ENCODE measurements around the gene POLR1A.

The POLR1A gene

DNA sequence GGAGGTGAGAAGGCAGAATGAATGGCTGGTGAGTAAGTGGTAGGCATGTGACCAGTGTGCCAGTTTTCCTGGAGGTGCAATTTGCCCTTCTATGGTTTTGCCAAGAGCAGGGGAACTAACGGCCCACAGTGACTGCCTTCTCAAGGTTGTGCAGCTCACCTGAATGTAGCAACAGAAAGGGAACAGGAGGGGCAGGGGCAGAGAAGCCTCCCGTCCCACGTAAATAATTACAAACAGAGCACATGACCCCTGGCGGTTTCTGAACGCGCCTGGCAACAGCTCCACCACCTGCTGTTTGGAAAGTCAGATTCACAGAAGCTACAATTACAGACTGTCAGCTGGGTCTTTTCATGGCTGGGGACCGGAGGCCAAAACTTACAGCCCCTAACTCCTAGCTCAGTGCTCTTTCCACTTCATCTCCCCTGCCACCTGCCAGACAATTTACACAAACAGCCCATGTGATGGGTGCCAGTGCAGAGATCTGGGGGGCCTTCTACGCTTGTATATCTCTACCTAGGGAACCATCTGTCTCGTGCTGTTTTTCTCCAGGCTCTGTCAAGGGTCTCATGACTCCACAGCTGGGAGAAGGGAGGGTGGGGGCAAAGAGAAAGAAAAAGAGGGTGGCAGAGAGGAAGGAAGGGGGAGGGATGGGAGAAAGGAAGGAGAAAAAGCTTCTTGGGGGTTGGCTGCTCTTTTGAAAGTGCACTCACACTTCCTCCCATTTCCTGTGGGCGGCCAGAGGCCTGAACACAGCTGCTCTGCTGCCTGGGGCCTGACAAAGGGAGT lies 69.6 kb downstream of the POLR1A start:
- DNase-seq (ENCODE audit: low read depth) = no peak
- TF ChIP-seq, protein P1, sequence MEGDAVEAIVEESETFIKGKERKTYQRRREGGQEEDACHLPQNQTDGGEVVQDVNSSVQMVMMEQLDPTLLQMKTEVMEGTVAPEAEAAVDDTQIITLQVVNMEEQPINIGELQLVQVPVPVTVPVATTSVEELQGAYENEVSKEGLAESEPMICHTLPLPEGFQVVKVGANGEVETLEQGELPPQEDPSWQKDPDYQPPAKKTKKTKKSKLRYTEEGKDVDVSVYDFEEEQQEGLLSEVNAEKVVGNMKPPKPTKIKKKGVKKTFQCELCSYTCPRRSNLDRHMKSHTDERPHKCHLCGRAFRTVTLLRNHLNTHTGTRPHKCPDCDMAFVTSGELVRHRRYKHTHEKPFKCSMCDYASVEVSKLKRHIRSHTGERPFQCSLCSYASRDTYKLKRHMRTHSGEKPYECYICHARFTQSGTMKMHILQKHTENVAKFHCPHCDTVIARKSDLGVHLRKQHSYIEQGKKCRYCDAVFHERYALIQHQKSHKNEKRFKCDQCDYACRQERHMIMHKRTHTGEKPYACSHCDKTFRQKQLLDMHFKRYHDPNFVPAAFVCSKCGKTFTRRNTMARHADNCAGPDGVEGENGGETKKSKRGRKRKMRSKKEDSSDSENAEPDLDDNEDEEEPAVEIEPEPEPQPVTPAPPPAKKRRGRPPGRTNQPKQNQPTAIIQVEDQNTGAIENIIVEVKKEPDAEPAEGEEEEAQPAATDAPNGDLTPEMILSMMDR (IDR thresholded peaks at IDR 0.05; ENCODE audit: control insufficient read depth, extremely low read depth, insufficient read depth) = no peak

DNA sequence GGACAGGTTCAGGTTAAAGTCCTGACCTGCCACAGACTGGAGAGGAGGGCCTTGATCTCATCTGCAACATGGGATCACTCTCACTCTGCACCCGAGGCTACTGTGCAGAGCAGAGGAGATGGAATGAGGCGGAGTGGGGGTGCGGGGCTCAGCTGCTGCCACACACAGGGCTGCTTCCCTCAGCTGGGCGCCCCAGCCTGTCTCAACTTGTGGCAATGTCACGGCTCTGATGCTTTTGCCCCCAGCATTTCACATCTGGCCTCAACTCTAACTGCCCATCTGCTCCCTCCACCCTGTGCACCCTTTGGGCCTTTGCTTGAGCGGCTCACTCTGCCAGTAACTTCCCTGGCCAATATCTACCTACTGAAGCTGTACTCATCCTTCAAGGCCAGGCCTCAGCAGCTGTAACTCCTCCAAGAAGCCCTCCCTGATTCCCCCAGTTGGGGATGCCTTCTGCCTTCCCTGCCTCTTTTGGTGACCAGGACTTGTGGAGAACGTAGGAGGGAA lies 70.3 kb downstream of the POLR1A start:
- H3K4me3 ChIP-seq (ENCODE audit: low read depth, low read length) = no peak overlapping the region
- no peak for DNase-seq (ENCODE audit: low read depth)
- TF ChIP-seq, protein P1 (IDR thresholded peaks at IDR 0.05; ENCODE audit: control insufficient read depth, extremely low read depth, insufficient read depth) = no peak

More for the DNA sequence above, 69.6 kb downstream of the POLR1A start:
- no peak overlapping the region for H3K4me3 ChIP-seq (ENCODE audit: low read depth, low read length)

DNA sequence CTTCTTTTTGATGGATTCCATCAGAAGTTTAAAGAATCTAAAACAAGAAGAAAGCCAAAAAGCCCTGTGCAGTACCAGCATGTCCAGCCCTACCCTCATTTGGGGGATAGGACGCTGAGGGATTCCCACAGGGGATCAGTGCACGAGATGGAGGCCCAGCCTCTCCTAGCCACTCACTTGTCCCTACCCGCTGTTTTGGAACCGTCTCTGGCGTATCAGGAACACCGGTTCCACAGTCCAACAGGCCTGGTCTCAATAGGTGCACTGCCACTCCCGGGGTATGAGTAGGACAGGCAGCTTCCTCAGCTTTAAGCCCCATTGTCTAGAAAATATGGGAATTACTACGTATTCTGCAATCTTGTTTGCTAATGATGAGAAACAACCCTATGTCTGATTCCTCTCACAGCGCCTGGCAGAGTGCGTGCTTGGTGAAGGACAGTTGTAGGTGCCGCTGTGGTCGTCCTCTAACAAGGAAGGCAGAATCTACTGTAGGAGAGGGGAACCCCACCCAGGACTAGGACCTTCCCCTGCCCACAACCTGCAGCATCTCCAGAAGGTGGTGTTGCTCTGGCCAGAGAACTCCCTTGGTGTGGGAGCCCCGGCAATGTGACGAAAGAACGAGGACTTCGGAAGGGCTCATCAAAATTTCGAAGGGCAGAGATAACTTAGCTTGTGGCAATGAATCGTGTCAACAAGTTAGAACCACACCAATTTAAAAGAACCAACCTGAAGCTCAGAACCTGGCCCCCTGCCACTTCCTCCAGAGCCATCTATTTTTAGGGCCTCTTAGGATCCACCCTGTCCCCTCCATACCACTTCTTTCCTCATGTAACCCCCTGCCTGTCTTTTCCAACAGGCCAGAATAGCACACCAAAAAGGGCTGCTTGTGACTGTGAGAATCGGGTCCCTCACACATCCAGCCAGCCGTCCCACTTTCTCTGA lies 71.7 kb downstream of the POLR1A start:
- DNase-seq (ENCODE audit: low read depth) = no peak
- H3K4me3 ChIP-seq (ENCODE audit: low read depth, low read length) = no peak overlapping the region
- TF ChIP-seq, protein P1 (IDR thresholded peaks at IDR 0.05; ENCODE audit: control insufficient read depth, extremely low read depth, insufficient read depth) = no peak

DNA sequence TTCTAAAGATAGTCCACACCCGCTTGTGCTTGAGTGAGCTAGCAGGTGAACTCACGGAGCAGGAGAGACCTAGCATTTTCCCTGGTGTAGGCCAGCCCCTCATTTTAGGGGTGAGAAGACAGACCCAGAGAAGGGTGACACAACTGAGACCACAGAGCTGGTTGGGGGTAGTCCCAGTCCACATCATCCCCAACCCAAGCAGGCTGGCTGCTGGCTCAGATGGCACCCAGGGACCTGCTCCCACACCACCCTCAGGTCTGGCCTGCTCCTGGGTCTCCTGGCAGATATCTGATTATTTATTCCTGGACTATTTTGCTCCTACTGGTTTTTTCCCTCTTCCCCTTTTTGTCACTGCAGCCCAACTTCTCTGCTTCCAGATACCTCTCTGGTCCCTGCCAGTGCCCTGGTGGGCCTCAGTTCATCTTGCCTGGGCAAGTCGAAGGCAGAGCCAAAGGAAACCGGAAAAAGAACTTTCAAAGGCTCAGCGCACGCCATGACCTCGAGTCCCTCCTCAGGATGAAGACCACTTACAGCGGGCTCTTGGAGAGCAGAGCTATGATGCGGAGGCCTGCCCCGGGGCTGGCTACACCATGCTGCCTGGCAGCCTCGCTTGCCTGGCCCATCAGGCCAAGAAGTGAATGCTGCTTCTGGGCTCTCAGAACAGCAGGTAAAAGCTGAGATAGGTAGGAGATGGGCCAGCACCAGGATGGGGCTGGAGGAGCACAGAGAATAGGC lies 72.7 kb downstream of the POLR1A start:
- TF ChIP-seq, protein P1 (IDR thresholded peaks at IDR 0.05; ENCODE audit: control insufficient read depth, extremely low read depth, insufficient read depth) = no peak
- DNase-seq (ENCODE audit: low read depth) = no peak
- H3K4me3 ChIP-seq (ENCODE audit: low read depth, low read length) = no peak overlapping the region

DNA sequence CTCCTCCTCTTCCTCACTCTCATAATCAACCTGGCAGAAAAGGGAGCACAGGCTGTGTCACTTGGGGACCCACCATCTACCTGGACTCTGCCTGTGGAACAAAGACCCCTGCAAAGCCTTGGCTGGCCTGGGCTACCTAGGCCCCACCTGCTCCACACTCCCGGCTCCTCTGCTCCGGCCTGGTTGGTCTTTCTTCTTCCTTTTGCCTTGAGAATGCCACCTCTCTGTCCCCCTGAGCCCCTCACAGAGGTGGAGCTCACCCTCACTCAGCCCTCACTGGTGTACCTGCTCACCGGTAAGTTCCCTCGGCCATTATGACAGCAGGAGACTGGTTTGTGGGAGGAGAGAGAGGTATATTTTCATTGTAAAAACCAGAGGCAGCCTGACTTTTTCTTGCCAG lies 74.1 kb downstream of the POLR1A start:
- TF ChIP-seq, protein P1 (IDR thresholded peaks at IDR 0.05; ENCODE audit: control insufficient read depth, extremely low read depth, insufficient read depth) = no peak
- no peak for DNase-seq (ENCODE audit: low read depth)

DNA sequence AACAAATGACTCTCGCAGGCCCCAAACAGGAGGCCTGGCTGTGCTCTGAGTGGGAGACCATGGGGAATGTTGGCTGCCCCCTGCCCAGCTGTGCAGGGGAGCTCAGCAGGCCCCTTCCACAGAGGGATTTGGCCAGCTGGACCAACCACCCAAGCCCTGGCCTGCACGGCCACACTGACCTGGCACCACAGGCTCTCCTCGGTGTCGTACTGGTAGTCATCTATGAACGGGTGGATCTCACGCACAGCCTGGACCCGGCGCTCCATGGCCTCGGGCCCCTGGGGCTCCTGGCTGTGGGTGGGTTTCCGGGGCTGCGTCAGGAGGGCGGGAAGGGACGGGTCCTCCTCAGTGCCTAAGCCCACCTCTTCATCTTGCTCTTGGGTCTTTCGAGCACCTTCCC lies 74.5 kb downstream of the POLR1A start:
- no peak overlapping the region for H3K4me3 ChIP-seq (ENCODE audit: low read depth, low read length)
- TF ChIP-seq, protein P1 (IDR thresholded peaks at IDR 0.05; ENCODE audit: control insufficient read depth, extremely low read depth, insufficient read depth) = no peak
- DNase-seq (ENCODE audit: low read depth) = no peak

More for the DNA sequence above, 74.1 kb downstream of the POLR1A start:
- H3K4me3 ChIP-seq (ENCODE audit: low read depth, low read length) = no peak overlapping the region
